Suprapubic skin (tissue), 3 donors: ENCODE results near the gene TMEM135.

Experiments
- POLR2A ChIP-seq, 2 donors: fragments of 450-650 bp; IDR thresholded peaks; one replicate each; pipeline ENCODE4 v1.6.1; 2017; ENCODE audit warnings: antibody characterized with exemption in 2 of 2, mild to moderate bottlenecking in 2 of 2, moderate library complexity in 2 of 2
- TF ChIP-seq, protein P1 (sequence below), 2 donors: fragments of 200-600 bp in 1 of 2; fragments of 450-650 bp in 1 of 2; sonication (generic) in 1 of 2; IDR thresholded peaks; one replicate each; pipeline ENCODE4 v1.5.1; 2016 to 2019; ENCODE audit warnings: antibody characterized with exemption in 2 of 2, mild to moderate bottlenecking in 1 of 2, moderate library complexity in 1 of 2

DNA sequence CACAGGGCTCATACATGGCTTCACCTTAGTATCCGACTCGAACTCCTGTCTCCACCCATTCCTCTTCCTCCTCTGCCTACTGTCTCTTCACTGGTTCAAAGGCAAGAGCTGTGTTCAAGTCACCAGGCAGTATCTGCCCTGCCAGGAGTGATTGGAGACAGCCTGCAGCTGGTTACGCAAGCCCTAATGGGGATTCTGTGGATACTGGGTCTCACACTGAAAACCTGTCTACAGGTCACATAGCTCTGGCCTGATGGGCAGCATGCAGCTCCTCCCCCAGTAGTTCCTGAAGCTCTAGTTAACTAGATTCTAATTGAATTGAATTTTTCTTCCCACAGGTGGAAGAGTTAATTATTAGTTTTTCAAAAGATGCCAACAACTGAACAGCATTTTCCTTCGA is 332.2 kb downstream of the TMEM135 start:
- TF ChIP-seq, protein P1, sequence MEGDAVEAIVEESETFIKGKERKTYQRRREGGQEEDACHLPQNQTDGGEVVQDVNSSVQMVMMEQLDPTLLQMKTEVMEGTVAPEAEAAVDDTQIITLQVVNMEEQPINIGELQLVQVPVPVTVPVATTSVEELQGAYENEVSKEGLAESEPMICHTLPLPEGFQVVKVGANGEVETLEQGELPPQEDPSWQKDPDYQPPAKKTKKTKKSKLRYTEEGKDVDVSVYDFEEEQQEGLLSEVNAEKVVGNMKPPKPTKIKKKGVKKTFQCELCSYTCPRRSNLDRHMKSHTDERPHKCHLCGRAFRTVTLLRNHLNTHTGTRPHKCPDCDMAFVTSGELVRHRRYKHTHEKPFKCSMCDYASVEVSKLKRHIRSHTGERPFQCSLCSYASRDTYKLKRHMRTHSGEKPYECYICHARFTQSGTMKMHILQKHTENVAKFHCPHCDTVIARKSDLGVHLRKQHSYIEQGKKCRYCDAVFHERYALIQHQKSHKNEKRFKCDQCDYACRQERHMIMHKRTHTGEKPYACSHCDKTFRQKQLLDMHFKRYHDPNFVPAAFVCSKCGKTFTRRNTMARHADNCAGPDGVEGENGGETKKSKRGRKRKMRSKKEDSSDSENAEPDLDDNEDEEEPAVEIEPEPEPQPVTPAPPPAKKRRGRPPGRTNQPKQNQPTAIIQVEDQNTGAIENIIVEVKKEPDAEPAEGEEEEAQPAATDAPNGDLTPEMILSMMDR (IDR thresholded peaks at IDR 0.05): no peak
- no peak for TF ChIP-seq POLR2A (IDR thresholded peaks at IDR 0.05)
